MM.1S (cell line): Measurements from ENCODE around the gene BRD9.
"Not testable (repeated sequence)": the region's sequence is repeated elsewhere in the genome, so short reads cannot be mapped to it uniquely, and the experiment has no call there.

ENCODE experiments used
- EZH2 ChIP-seq: fragments of 300-600 bp; sonication (generic); optimal IDR thresholded peaks from 2 replicates; pipeline ENCODE3; 2017; ENCODE audit warnings: low read depth, mild to moderate bottlenecking, antibody characterized with exemption, low read length, mixed read lengths
- EZH2phosphoT487 ChIP-seq: fragments of 300-600 bp; sonication (generic); IDR thresholded peaks from 2 replicates; pipeline ENCODE4 v1.6.1; 2018; ENCODE audit warnings: antibody characterized with exemption, low read length
- TF ChIP-seq, protein P1 (sequence below): fragments of 300-600 bp; sonication (generic); IDR thresholded peaks from 2 replicates; pipeline ENCODE4 v1.5.1; 2016; ENCODE audit warnings: antibody characterized with exemption, low read length, mixed read lengths

DNA sequence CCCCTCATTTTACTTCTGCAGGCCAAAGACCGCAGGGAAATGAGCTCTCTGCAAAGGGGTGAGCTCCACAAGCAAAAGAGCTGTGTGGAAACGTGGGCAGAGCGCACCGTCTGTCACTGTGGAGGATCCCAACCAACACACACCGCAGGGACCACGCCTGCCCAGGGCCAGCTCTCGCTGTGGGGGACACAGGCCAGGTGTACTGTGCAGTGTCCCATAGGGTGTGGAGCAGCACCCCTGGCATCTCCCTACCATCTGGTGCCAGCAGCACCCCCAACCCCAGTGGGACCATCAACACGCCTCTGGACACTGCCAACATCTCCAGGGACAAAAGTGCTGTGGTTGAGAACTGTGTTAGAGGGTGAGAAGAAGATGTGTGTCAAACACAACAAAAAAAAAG, 13.9 kb downstream of the BRD9 start:
- TF ChIP-seq, protein P1, sequence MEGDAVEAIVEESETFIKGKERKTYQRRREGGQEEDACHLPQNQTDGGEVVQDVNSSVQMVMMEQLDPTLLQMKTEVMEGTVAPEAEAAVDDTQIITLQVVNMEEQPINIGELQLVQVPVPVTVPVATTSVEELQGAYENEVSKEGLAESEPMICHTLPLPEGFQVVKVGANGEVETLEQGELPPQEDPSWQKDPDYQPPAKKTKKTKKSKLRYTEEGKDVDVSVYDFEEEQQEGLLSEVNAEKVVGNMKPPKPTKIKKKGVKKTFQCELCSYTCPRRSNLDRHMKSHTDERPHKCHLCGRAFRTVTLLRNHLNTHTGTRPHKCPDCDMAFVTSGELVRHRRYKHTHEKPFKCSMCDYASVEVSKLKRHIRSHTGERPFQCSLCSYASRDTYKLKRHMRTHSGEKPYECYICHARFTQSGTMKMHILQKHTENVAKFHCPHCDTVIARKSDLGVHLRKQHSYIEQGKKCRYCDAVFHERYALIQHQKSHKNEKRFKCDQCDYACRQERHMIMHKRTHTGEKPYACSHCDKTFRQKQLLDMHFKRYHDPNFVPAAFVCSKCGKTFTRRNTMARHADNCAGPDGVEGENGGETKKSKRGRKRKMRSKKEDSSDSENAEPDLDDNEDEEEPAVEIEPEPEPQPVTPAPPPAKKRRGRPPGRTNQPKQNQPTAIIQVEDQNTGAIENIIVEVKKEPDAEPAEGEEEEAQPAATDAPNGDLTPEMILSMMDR: not testable (repeated sequence)
- TF ChIP-seq EZH2, EZH2phosphoT487: not testable (repeated sequence)
